ENCODE measurements around the gene PCDH9. TPM values are rescaled to one million over a fixed set of nuclear protein-coding genes. Genes with fewer than 3 reads are reported as not detected.
"Not testable (repeated sequence)": the region's sequence is repeated elsewhere in the genome, so short reads cannot be mapped to it uniquely, and the experiment has no call there.

Gene PCDH9
- polyA plus RNA-seq, 3 donors, result 0.03 TPM; not detected in 1

GRCh38 chr13:66774046-66774445, 456.1 kb downstream of the PCDH9 start:
- TF ChIP-seq, protein P1, sequence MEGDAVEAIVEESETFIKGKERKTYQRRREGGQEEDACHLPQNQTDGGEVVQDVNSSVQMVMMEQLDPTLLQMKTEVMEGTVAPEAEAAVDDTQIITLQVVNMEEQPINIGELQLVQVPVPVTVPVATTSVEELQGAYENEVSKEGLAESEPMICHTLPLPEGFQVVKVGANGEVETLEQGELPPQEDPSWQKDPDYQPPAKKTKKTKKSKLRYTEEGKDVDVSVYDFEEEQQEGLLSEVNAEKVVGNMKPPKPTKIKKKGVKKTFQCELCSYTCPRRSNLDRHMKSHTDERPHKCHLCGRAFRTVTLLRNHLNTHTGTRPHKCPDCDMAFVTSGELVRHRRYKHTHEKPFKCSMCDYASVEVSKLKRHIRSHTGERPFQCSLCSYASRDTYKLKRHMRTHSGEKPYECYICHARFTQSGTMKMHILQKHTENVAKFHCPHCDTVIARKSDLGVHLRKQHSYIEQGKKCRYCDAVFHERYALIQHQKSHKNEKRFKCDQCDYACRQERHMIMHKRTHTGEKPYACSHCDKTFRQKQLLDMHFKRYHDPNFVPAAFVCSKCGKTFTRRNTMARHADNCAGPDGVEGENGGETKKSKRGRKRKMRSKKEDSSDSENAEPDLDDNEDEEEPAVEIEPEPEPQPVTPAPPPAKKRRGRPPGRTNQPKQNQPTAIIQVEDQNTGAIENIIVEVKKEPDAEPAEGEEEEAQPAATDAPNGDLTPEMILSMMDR (IDR thresholded peaks at IDR 0.05), result no peak
- Mint-ChIP-seq H3K4me1 (peaks cover 3% of the 10 kb centered on the region), H3K27ac (no peak overlapping the region), H3K9me3 (peaks cover 0 to 13% (median 2%) of the 10 kb centered on the region in 7 donors), H3K36me3 (no peaks in the 10 kb centered on the region), H3K27me3 (ENCODE audit: low read depth in 3 of 3) (no peaks in the 10 kb centered on the region), H3K4me3 (no peak overlapping the region)
- no CpG with 5 or more reads among the region's 2 CpGs for WGBS (ENCODE audit: insufficient coverage)
- no peaks in the 10 kb centered on the region for H3K79me2 ChIP-seq (ENCODE audit: insufficient read depth, low read length)
- H3K27me3 ChIP-seq (ENCODE audit: control insufficient read depth in 2 of 2, insufficient read depth in 2 of 2, low read length in 2 of 2), result no peaks in the 10 kb centered on the region
- H2AFZ ChIP-seq (ENCODE audit: insufficient read depth, low read depth, low read length, poor library complexity, severe bottlenecking), result no peak overlapping the region
- no peak overlapping the region for H3K4me2 ChIP-seq (replicated peaks; ENCODE audit: extremely low read depth, low read length, poor library complexity, severe bottlenecking)
- no peak overlapping the region for H3K27ac ChIP-seq (ENCODE audit: low read depth in 1 of 2, low read length in 2 of 2)
- intact Hi-C loops (cut with micrococcal nuclease), result no loop called here
- no peak overlapping the region for H3K9ac ChIP-seq (ENCODE audit: insufficient read depth, low read length, poor library complexity, severe bottlenecking)
- H3K36me3 ChIP-seq (replicated peaks in 1 of 2; ENCODE audit: control insufficient read depth in 1 of 2, insufficient read depth in 2 of 2, low read length in 2 of 2), result no peaks in the 10 kb centered on the region
- no peaks in the 10 kb centered on the region for H4K20me1 ChIP-seq (ENCODE audit: insufficient read depth, low read length)
- no peak overlapping the region for H3K4me3 ChIP-seq (replicated peaks in 1 of 3; ENCODE audit: low read depth in 2 of 3, low read length in 3 of 3)
- no peaks in the 10 kb centered on the region for H3K9me3 ChIP-seq (replicated peaks in 1 of 2; ENCODE audit: control insufficient read depth in 1 of 2, insufficient read depth in 1 of 2, low read length in 2 of 2)
- no peak for DNase-seq
- no peaks in the 10 kb centered on the region for H3K4me1 ChIP-seq (ENCODE audit: control insufficient read depth in 1 of 2, insufficient read depth in 2 of 2, low read length in 2 of 2)

GRCh38 chr13:66765559-66765958, 464.6 kb downstream of the PCDH9 start:
- DNase-seq, result no peak

DNA sequence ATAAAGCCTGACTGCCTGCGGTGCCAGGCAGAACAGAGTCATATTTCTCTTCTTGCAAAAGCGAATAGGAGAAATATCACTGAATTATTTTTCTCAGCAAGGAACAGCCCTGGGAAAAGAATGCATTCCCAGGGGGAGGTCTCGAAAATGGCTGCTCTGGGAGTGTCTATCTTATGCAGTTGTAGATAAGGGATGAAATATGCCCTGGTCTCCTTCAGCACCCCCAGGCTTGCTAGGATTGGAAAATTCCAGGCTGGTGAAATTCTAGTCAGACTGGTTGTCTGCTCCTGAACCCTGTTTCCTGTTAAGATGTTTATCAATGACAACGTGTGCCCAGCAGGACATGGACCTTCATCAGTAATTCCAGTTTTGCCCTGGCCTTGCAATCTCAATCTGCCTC, 469.5 kb downstream of the PCDH9 start:
- H3K27ac ChIP-seq (ENCODE audit: low read depth in 1 of 2, low read length in 2 of 2); DNase-seq; H4K20me1 ChIP-seq (ENCODE audit: insufficient read depth, low read length); H3K27ac Mint-ChIP-seq; H3K79me2 ChIP-seq (ENCODE audit: insufficient read depth, low read length); H3K4me1 ChIP-seq (ENCODE audit: control insufficient read depth in 1 of 2, insufficient read depth in 2 of 2, low read length in 2 of 2); H3K9ac ChIP-seq (ENCODE audit: insufficient read depth, low read length, poor library complexity, severe bottlenecking); H3K4me1 Mint-ChIP-seq; H2AFZ ChIP-seq (ENCODE audit: insufficient read depth, low read depth, low read length, poor library complexity, severe bottlenecking); H3K36me3 Mint-ChIP-seq; H3K36me3 ChIP-seq (replicated peaks in 1 of 2; ENCODE audit: control insufficient read depth in 1 of 2, insufficient read depth in 2 of 2, low read length in 2 of 2); H3K27me3 ChIP-seq (ENCODE audit: control insufficient read depth in 2 of 2, insufficient read depth in 2 of 2, low read length in 2 of 2); H3K4me2 ChIP-seq (replicated peaks; ENCODE audit: extremely low read depth, low read length, poor library complexity, severe bottlenecking); H3K4me3 ChIP-seq (replicated peaks in 1 of 3; ENCODE audit: low read depth in 2 of 3, low read length in 3 of 3); H3K27me3 Mint-ChIP-seq (ENCODE audit: low read depth in 3 of 3); intact Hi-C loops (cut with micrococcal nuclease); H3K4me3 Mint-ChIP-seq: not testable (repeated sequence)
- WGBS (ENCODE audit: insufficient coverage), result 82% methylated on average over 4 of the region's 4 CpGs
- peaks cover 21 to 25% of the 10 kb centered on the region in 2 donors for H3K9me3 ChIP-seq (replicated peaks in 1 of 2; ENCODE audit: control insufficient read depth in 1 of 2, insufficient read depth in 1 of 2, low read length in 2 of 2)
- H3K9me3 Mint-ChIP-seq, result peaks cover 2 to 27% (median 13%) of the 10 kb centered on the region in 7 donors

More at GRCh38 chr13:66765559-66765958, 464.6 kb downstream of the PCDH9 start:
- H3K4me1 Mint-ChIP-seq, result no peaks in the 10 kb centered on the region
- H3K36me3 ChIP-seq (replicated peaks in 1 of 2; ENCODE audit: control insufficient read depth in 1 of 2, insufficient read depth in 2 of 2, low read length in 2 of 2), result no peaks in the 10 kb centered on the region
- no peaks in the 10 kb centered on the region for H3K27me3 ChIP-seq (ENCODE audit: control insufficient read depth in 2 of 2, insufficient read depth in 2 of 2, low read length in 2 of 2)
- H2AFZ ChIP-seq (ENCODE audit: insufficient read depth, low read depth, low read length, poor library complexity, severe bottlenecking), result no peak overlapping the region
- H3K4me1 ChIP-seq (ENCODE audit: control insufficient read depth in 1 of 2, insufficient read depth in 2 of 2, low read length in 2 of 2), result no peaks in the 10 kb centered on the region
- H3K9me3 ChIP-seq (replicated peaks in 1 of 2; ENCODE audit: control insufficient read depth in 1 of 2, insufficient read depth in 1 of 2, low read length in 2 of 2), result peaks cover 16 to 17% of the 10 kb centered on the region in 2 donors
- H3K9ac ChIP-seq (ENCODE audit: insufficient read depth, low read length, poor library complexity, severe bottlenecking), result no peak overlapping the region
- no peaks in the 10 kb centered on the region for H3K27me3 Mint-ChIP-seq (ENCODE audit: low read depth in 3 of 3)
- no peaks in the 10 kb centered on the region for H4K20me1 ChIP-seq (ENCODE audit: insufficient read depth, low read length)
- H3K4me2 ChIP-seq (replicated peaks; ENCODE audit: extremely low read depth, low read length, poor library complexity, severe bottlenecking), result no peak overlapping the region
- no peak overlapping the region for H3K4me3 Mint-ChIP-seq
- H3K27ac ChIP-seq (ENCODE audit: low read depth in 1 of 2, low read length in 2 of 2), result no peak overlapping the region
- no peaks in the 10 kb centered on the region for H3K79me2 ChIP-seq (ENCODE audit: insufficient read depth, low read length)
- intact Hi-C loops (cut with micrococcal nuclease), result loop anchor here in 1 of 2 donors (2.0 kb wide), 1 partner anchor 19 kb away; no protein-coding TSS in a partner anchor
- no peaks in the 10 kb centered on the region for H3K36me3 Mint-ChIP-seq
- no peak overlapping the region for H3K4me3 ChIP-seq (replicated peaks in 1 of 3; ENCODE audit: low read depth in 2 of 3, low read length in 3 of 3)
- H3K27ac Mint-ChIP-seq, result no peak overlapping the region
- TF ChIP-seq, protein P1 (IDR thresholded peaks at IDR 0.05), result no peak
- H3K9me3 Mint-ChIP-seq, result peaks cover 2 to 18% (median 9%) of the 10 kb centered on the region in 7 donors
